Measurements from ENCODE around the gene PIK3C2A.
"Not testable (repeated sequence)": the region's sequence is repeated elsewhere in the genome, so short reads cannot be mapped to it uniquely, and the experiment has no call there.

DNA sequence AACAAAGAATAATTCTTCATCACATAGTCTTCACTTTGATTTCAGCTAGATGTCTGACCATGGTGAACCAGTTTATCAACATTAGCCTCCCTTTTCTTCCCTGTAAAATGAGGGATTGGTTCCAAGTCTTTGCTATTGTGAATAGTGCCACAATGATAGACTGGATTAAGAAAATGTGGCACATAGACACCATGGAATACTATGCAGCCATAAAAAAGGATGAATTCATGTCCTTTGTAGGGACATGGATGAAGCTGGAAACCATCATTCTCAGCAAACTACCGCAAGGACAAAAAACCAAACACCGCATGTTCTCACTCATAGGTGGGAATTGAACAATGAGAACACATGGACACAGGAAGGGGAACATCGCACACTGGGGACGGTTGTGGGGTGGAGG is 35.2 kb upstream of the PIK3C2A start:
- TF ChIP-seq, protein P1, sequence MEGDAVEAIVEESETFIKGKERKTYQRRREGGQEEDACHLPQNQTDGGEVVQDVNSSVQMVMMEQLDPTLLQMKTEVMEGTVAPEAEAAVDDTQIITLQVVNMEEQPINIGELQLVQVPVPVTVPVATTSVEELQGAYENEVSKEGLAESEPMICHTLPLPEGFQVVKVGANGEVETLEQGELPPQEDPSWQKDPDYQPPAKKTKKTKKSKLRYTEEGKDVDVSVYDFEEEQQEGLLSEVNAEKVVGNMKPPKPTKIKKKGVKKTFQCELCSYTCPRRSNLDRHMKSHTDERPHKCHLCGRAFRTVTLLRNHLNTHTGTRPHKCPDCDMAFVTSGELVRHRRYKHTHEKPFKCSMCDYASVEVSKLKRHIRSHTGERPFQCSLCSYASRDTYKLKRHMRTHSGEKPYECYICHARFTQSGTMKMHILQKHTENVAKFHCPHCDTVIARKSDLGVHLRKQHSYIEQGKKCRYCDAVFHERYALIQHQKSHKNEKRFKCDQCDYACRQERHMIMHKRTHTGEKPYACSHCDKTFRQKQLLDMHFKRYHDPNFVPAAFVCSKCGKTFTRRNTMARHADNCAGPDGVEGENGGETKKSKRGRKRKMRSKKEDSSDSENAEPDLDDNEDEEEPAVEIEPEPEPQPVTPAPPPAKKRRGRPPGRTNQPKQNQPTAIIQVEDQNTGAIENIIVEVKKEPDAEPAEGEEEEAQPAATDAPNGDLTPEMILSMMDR (IDR thresholded peaks at IDR 0.05) = not testable (repeated sequence)
- TF ChIP-seq POLR2A (IDR thresholded peaks at IDR 0.05) = not testable (repeated sequence)

All from breast epithelium (tissue), 3 donors.